ENCODE measurements around the gene LARP6.

DNA sequence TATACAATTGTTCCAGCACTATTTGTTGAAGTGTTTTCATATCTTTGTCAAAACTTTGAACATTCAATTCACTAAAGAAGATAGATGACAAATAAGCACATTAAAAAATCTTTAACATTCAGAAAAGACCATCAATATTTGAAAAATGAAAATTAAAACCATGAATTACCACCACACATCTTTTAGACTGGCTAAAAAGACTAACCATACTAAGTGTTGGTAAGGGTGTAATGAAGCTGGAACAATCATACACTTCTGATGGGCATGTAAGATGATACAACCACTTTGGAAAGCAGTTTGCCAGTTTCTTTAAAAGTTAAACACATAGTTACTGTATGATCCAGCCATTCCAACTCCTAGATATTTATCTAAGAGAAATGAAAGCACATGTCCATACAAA lies 33.7 kb downstream of the LARP6 start:
- TF ChIP-seq, protein P1, sequence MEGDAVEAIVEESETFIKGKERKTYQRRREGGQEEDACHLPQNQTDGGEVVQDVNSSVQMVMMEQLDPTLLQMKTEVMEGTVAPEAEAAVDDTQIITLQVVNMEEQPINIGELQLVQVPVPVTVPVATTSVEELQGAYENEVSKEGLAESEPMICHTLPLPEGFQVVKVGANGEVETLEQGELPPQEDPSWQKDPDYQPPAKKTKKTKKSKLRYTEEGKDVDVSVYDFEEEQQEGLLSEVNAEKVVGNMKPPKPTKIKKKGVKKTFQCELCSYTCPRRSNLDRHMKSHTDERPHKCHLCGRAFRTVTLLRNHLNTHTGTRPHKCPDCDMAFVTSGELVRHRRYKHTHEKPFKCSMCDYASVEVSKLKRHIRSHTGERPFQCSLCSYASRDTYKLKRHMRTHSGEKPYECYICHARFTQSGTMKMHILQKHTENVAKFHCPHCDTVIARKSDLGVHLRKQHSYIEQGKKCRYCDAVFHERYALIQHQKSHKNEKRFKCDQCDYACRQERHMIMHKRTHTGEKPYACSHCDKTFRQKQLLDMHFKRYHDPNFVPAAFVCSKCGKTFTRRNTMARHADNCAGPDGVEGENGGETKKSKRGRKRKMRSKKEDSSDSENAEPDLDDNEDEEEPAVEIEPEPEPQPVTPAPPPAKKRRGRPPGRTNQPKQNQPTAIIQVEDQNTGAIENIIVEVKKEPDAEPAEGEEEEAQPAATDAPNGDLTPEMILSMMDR (IDR thresholded peaks at IDR 0.05 in 8 of 11, conservative IDR thresholded peaks at IDR 0.05 in 3 of 11): no peak
- no peak for TF ChIP-seq POLR2AphosphoS5 (IDR thresholded peaks at IDR 0.05)
- no peak for TF ChIP-seq POLR2A (IDR thresholded peaks at IDR 0.05)

Measured in spleen (tissue), 7 donors.